Transverse colon (tissue), 4 donors: ENCODE data around the gene SLC38A7. TPM values are rescaled to one million over a fixed set of nuclear protein-coding genes. Genes with fewer than 3 reads are reported as not detected.

ENCODE experiments used
- total RNA-seq, 4 donors: library from RNA; depleted of rRNA; stranded (reverse); fragments of >200 nt; gene quantifications; one replicate each; pipeline ENCODE4 v1.1.0, GENCODE V29; 2016

SLC38A7 gene
- total RNA-seq, 4 donors from 2014 or later = 6.7 to 54.5 (median 23.4) TPM

Other genes with a start within 250 kb of the SLC38A7 start
- gene NDRG4, start 184.6 kb downstream of the SLC38A7 start, total RNA-seq = 10 to 100 TPM in 1 of 4 donors, 1 to 10 TPM in 2, under 1 TPM in 1; 0.60 to 64.7 (median 4.4) TPM
- 10 to 100 TPM; 22.1 to 44.8 (median 23.3) TPM for gene SETD6, start 169.3 kb downstream of the SLC38A7 start, total RNA-seq
- gene CNOT1, start 54.9 kb downstream of the SLC38A7 start, total RNA-seq = 100 to 1,000 TPM; 122 to 257 (median 178) TPM
- gene GOT2, start 49.5 kb upstream of the SLC38A7 start, total RNA-seq = 10 to 100 TPM; 29.7 to 75.1 (median 63.8) TPM